Loucy (cell line): Measurements from ENCODE around the gene SNX8.

Experiments
- H2AFZ ChIP-seq: fragments of 200-600 bp; sonication (generic); 2 replicates; pipeline ENCODE4 v1.6.0; 2016; ENCODE audit warnings: antibody characterized with exemption, mild to moderate bottlenecking, low read length, moderate library complexity
- H3F3A ChIP-seq: fragments of 200-600 bp; 2 replicates; pipeline ENCODE4 v1.6.0; 2016; ENCODE audit warnings: antibody characterized with exemption, low read depth, mild to moderate bottlenecking
- H3K27me3 ChIP-seq: fragments of 200-600 bp; sonication (generic); 2 replicates; pipeline ENCODE4 v1.6.1; 2014; ENCODE audit warnings: low read length, mild to moderate bottlenecking; ENCODE audit not compliant: insufficient read depth, poor library complexity, severe bottlenecking
- H3K36me3 ChIP-seq: fragments of 200-600 bp; sonication (generic); 2 replicates; pipeline ENCODE4 v1.6.1; 2016; ENCODE audit warnings: low read length; ENCODE audit not compliant: insufficient read depth
- H3K4me1 ChIP-seq: fragments of 200-600 bp; sonication (generic); 2 replicates; pipeline ENCODE4 v1.5.1; 2014; ENCODE audit warnings: low read length, mild to moderate bottlenecking; ENCODE audit not compliant: insufficient read depth, poor library complexity, severe bottlenecking
- H3K4me2 ChIP-seq: fragments of 200-600 bp; sonication (generic); 2 replicates; pipeline ENCODE4 v1.6.0; 2014; ENCODE audit warnings: antibody characterized with exemption, low read length, low read depth, mild to moderate bottlenecking; ENCODE audit not compliant: poor library complexity, severe bottlenecking
- H3K4me3 ChIP-seq: fragments of 200-600 bp; sonication (generic); 2 replicates; pipeline ENCODE4 v1.5.1; 2014; ENCODE audit warnings: low read length, mild to moderate bottlenecking, mixed read lengths; ENCODE audit not compliant: poor library complexity, severe bottlenecking
- H3K79me2 ChIP-seq: fragments of 200-600 bp; sonication (generic); 2 replicates; pipeline ENCODE4 v1.6.1; 2014; ENCODE audit warnings: low read length; ENCODE audit not compliant: insufficient read depth
- H3K9ac ChIP-seq: fragments of 200-600 bp; sonication (generic); 2 replicates; pipeline ENCODE4 v1.6.0; 2014; ENCODE audit warnings: mild to moderate bottlenecking, low read depth, low read length, moderate library complexity; ENCODE audit not compliant: poor library complexity, severe bottlenecking
- H3K9me2 ChIP-seq: fragments of 200-600 bp; sonication (generic); replicated peaks from 2 replicates; pipeline ENCODE4 v1.6.1; 2016; ENCODE audit warnings: low read depth, low read length, mixed read lengths
- H3K9me3 ChIP-seq: fragments of 200-600 bp; sonication (generic); 2 replicates; pipeline ENCODE4 v1.6.1; 2014; ENCODE audit warnings: mild to moderate bottlenecking, antibody characterized with exemption, low read length, low read depth; ENCODE audit not compliant: insufficient read depth
- H4K20me1 ChIP-seq: fragments of 200-600 bp; sonication (generic); 2 replicates; pipeline ENCODE4 v1.6.0; 2014; ENCODE audit warnings: antibody characterized with exemption, low read length, mild to moderate bottlenecking; ENCODE audit not compliant: insufficient read depth, poor library complexity, severe bottlenecking
- EZH2phosphoT487 ChIP-seq: fragments of 200-600 bp; IDR thresholded peaks from 2 replicates; pipeline ENCODE4 v1.6.1; 2018; ENCODE audit warnings: antibody characterized with exemption, mild to moderate bottlenecking, moderate library complexity, borderline replicate concordance
- TF ChIP-seq, protein P1 (sequence below): fragments of 200-600 bp; sonication (generic); conservative IDR thresholded peaks from 2 replicates; pipeline ENCODE4 v1.5.1; 2014; ENCODE audit warnings: mild to moderate bottlenecking, antibody characterized with exemption, low read length

The SNX8 gene

DNA sequence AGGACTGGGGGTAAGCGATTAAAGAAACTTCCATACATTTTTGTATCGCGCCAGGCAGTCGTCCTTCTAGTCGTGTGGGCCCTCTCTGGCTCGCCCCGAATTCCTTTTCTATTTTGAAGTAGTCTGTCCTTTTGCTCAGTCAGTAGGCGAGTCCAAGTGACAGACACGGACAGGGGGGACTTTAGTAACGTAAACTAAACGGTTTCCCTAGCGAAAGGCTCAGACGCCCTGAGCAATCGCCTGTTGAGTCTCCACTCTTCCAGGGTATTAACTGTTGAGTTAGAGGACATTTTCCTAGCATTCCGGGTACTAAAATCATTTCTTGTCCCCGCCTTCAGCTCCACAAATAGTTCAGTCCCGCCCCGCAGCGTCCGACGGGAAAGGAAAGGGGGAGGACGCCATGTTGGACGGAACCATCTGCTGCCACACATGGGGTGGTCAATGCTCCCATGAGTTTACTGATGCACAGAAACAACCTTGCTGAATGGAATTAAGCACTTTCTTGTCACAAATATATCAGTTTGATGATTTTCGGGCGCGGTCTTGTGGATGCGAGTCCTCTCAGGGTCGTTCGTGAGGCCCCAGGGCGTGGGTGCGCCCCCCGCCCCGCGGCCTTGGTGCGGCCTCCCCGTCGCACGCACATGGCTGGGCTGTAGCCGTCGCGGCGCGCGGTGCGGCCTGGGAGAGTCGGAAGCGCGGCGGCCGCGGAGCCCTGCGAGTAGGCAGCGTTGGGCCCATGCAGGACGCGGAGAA lies 40.1 kb upstream of the SNX8 start, which contains the start of gene EIF3B:
TSS of gene EIF3B (plus strand) at position 642 of the 753 bp plus-strand sequence. CDS start at position 737, 95 bp downstream.
- Histone ChIP-seq H4K20me1 (peaks cover 42% of the 10 kb centered on the region), H3K9me3 (no peaks in the 10 kb centered on the region), H3K9ac (peak within 1 kb of the TSS; percentile 97), H3K36me3 (peaks cover 7% of the 10 kb centered on the region; the same call in 1 of the 2 replicates), H2AFZ (peak within 1 kb of the TSS; percentile 99), H3K4me2 (peak within 1 kb of the TSS; percentile 98), H3K79me2 (peaks cover 58% of the 10 kb centered on the region), H3K9me2 (no peaks in the 10 kb centered on the region), H3K4me1 (peaks cover 43% of the 10 kb centered on the region), H3K27me3 (no peaks in the 10 kb centered on the region), H3K4me3 (peak within 1 kb of the TSS; percentile 99), H3F3A (no peaks in the 10 kb centered on the region)
- TF ChIP-seq, protein P1, sequence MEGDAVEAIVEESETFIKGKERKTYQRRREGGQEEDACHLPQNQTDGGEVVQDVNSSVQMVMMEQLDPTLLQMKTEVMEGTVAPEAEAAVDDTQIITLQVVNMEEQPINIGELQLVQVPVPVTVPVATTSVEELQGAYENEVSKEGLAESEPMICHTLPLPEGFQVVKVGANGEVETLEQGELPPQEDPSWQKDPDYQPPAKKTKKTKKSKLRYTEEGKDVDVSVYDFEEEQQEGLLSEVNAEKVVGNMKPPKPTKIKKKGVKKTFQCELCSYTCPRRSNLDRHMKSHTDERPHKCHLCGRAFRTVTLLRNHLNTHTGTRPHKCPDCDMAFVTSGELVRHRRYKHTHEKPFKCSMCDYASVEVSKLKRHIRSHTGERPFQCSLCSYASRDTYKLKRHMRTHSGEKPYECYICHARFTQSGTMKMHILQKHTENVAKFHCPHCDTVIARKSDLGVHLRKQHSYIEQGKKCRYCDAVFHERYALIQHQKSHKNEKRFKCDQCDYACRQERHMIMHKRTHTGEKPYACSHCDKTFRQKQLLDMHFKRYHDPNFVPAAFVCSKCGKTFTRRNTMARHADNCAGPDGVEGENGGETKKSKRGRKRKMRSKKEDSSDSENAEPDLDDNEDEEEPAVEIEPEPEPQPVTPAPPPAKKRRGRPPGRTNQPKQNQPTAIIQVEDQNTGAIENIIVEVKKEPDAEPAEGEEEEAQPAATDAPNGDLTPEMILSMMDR = no peak
- TF ChIP-seq EZH2phosphoT487 = no peak

DNA sequence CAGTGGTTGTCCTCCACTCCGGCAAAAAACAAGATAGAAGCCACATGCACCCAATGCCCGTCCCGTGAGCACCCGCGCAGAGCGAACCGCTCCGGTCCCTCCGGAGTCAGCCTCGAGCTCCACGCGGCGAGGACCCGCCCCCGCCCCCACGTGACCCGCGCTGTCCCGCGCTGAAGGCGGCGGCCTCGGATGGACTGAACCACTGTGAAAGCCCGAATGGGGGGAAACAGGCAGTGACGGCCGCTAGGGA lies 39.6 kb upstream of the SNX8 start:
- Histone ChIP-seq H4K20me1 (peaks cover 37% of the 10 kb centered on the region), H3K4me2 (peak overlapping the region; percentile 92), H3K4me1 (peaks cover 38% of the 10 kb centered on the region), H3K9me2 (no peaks in the 10 kb centered on the region), H3K79me2 (peaks cover 53% of the 10 kb centered on the region), H3K36me3 (peaks cover 2% of the 10 kb centered on the region; the same call in 1 of the 2 replicates), H3F3A (no peaks in the 10 kb centered on the region), H3K4me3 (peak overlapping the region; percentile 99), H3K9ac (peak overlapping the region; percentile 95), H3K27me3 (no peaks in the 10 kb centered on the region), H2AFZ (peak overlapping the region; percentile 99), H3K9me3 (no peaks in the 10 kb centered on the region)
- no peak for TF ChIP-seq EZH2phosphoT487
- TF ChIP-seq, protein P1 = no peak

- TF ChIP-seq EZH2phosphoT487 = no peak
- TF ChIP-seq, protein P1 = no peak
- Histone ChIP-seq H3K36me3 (no peaks in the 10 kb centered on the region), H3K4me1 (peaks cover 36% of the 10 kb centered on the region), H3K9me3 (no peaks in the 10 kb centered on the region), H3K79me2 (peaks cover 47% of the 10 kb centered on the region), H3K9ac (peak overlapping the region; percentile 95), H3K4me2 (peak overlapping the region; percentile 92), H2AFZ (peak overlapping the region; percentile 99), H3F3A (no peaks in the 10 kb centered on the region), H4K20me1 (peaks cover 32% of the 10 kb centered on the region), H3K4me3 (peak overlapping the region; percentile 99), H3K27me3 (no peaks in the 10 kb centered on the region), H3K9me2 (no peaks in the 10 kb centered on the region)
Observed at GRCh38 chr7:2353113-2353935, 39.1 kb upstream of the SNX8 start.
